Tibial nerve (tissue), 4 donors: ENCODE data around the gene ANKRD62.

Experiments used
- EP300 ChIP-seq, 2 donors: sonication (generic); formaldehyde crosslinking; IDR thresholded peaks; one replicate each; pipeline ENCODE4 v1.6.1; 2017; ENCODE audit warnings: antibody characterized with exemption in 2 of 2, mild to moderate bottlenecking in 1 of 2
- TF ChIP-seq, protein P1 (sequence below), 5 experiments: fragments of 200-600 bp in 3 of 5; fragments of 450-650 bp in 2 of 5; sonication (generic) in 3 of 5; IDR thresholded peaks; one replicate each; pipeline ENCODE4 v1.5.1; 2016 to 2019; ENCODE audit warnings: antibody characterized with exemption in 5 of 5, mild to moderate bottlenecking in 3 of 5, moderate library complexity in 2 of 5

DNA sequence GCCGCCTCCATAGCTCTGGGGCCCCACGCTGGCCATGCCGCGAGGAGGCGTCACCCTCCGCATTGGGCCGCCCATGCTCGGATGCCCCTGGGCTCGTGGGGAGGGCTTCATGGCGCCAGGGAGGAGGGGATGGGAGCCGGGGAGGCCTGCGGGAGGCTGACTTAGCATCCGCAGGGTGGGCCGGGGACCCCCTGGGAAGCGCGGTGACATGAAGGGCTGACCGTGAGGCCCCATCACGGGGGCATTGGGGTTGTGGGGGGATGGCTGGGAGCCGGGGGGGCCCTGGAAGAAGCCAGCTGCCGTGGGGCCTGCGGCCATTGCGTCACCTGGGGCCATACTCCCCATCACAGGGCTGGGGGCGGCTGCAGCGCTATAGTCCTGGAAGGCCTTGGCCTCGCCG is 26.0 kb upstream of the ANKRD62 start:
- TF ChIP-seq EP300 (IDR thresholded peaks at IDR 0.05), result no peak
- TF ChIP-seq, protein P1, sequence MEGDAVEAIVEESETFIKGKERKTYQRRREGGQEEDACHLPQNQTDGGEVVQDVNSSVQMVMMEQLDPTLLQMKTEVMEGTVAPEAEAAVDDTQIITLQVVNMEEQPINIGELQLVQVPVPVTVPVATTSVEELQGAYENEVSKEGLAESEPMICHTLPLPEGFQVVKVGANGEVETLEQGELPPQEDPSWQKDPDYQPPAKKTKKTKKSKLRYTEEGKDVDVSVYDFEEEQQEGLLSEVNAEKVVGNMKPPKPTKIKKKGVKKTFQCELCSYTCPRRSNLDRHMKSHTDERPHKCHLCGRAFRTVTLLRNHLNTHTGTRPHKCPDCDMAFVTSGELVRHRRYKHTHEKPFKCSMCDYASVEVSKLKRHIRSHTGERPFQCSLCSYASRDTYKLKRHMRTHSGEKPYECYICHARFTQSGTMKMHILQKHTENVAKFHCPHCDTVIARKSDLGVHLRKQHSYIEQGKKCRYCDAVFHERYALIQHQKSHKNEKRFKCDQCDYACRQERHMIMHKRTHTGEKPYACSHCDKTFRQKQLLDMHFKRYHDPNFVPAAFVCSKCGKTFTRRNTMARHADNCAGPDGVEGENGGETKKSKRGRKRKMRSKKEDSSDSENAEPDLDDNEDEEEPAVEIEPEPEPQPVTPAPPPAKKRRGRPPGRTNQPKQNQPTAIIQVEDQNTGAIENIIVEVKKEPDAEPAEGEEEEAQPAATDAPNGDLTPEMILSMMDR (IDR thresholded peaks at IDR 0.05), result no peak
